ENCODE data around the gene DDX51. TPM values are rescaled to one million over a fixed set of nuclear protein-coding genes. Genes with fewer than 3 reads are reported as not detected.

DDX51 gene, protein sequence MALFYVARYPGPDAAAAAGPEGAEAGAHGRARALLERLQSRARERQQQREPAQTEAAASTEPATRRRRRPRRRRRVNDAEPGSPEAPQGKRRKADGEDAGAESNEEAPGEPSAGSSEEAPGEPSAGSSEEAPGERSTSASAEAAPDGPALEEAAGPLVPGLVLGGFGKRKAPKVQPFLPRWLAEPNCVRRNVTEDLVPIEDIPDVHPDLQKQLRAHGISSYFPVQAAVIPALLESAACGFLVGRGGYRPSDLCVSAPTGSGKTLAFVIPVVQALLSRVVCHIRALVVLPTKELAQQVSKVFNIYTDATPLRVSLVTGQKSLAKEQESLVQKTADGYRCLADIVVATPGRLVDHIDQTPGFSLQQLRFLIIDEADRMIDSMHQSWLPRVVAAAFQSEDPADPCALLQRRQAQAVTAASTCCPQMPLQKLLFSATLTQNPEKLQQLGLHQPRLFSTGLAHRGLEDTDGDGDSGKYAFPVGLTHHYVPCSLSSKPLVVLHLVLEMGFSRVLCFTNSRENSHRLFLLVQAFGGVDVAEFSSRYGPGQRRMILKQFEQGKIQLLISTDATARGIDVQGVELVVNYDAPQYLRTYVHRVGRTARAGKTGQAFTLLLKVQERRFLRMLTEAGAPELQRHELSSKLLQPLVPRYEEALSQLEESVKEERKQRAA
- total RNA-seq (5.8 and 6.8 TPM in 2 replicates), polyA plus RNA-seq (16.1 and 24.3 TPM in 2 replicates)

- Histone ChIP-seq H4K20me1 (ENCODE audit: insufficient read depth, poor library complexity, severe bottlenecking) (no peaks in the 10 kb centered on the region), H3K27me3 (no peaks in the 10 kb centered on the region), H3K9me3 (ENCODE audit: low read depth) (no peaks in the 10 kb centered on the region), H3K79me2 (peaks cover 22% of the 10 kb centered on the region), H3K27ac (peak within 1 kb of the TSS; percentile 77), H3K4me1 (ENCODE audit: insufficient read depth) (peaks cover 11% of the 10 kb centered on the region), H3K4me3 (peak within 1 kb of the TSS; percentile 88), H3K4me2 (peak within 1 kb of the TSS; percentile 99), H3K9me2 (replicated peaks; ENCODE audit: insufficient read depth) (no peaks in the 10 kb centered on the region), H3K36me3 (replicated peaks; ENCODE audit: insufficient read depth, low read depth) (no peaks in the 10 kb centered on the region), H2AFZ (peak within 1 kb of the TSS; percentile 89)
- peak; percentile 97 for DNase-seq (ENCODE audit: low spot score)
- 1% methylated on average over 94 of the region's 100 CpGs for whole genome bisulfite sequencing (ENCODE audit: low lambda C conversion rate, missing lambda C conversion rate)
- TF ChIP-seq, protein P1, sequence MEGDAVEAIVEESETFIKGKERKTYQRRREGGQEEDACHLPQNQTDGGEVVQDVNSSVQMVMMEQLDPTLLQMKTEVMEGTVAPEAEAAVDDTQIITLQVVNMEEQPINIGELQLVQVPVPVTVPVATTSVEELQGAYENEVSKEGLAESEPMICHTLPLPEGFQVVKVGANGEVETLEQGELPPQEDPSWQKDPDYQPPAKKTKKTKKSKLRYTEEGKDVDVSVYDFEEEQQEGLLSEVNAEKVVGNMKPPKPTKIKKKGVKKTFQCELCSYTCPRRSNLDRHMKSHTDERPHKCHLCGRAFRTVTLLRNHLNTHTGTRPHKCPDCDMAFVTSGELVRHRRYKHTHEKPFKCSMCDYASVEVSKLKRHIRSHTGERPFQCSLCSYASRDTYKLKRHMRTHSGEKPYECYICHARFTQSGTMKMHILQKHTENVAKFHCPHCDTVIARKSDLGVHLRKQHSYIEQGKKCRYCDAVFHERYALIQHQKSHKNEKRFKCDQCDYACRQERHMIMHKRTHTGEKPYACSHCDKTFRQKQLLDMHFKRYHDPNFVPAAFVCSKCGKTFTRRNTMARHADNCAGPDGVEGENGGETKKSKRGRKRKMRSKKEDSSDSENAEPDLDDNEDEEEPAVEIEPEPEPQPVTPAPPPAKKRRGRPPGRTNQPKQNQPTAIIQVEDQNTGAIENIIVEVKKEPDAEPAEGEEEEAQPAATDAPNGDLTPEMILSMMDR (IDR thresholded peaks at IDR 0.05; ENCODE audit: poor library complexity), result no peak
- no peak for TF ChIP-seq EZH2 (IDR thresholded peaks at IDR 0.05; ENCODE audit: borderline replicate concordance)
- TF ChIP-seq EZH2phosphoT487 (IDR thresholded peaks at IDR 0.05; ENCODE audit: low read depth, severe bottlenecking, unreplicated experiment), result no peak
Measured at GRCh38 chr12:132144115-132144809, at the start of gene DDX51, which contains the start of gene NOC4L. Gene DDX51, minus strand, starts transcription at chr12:132144319. Its CDS starts 23 bp downstream, at chr12:132144296. Gene NOC4L, plus strand, starts transcription at chr12:132144457. Its CDS starts 32 bp downstream, at chr12:132144489.

GRCh38 chr12:132191715-132192553, 47.8 kb upstream of the DDX51 start:
- Histone ChIP-seq H2AFZ (no peak overlapping the region), H3K36me3 (replicated peaks; ENCODE audit: insufficient read depth, low read depth) (no peaks in the 10 kb centered on the region), H3K79me2 (no peaks in the 10 kb centered on the region), H3K4me2 (no peak overlapping the region), H3K4me3 (no peak overlapping the region), H3K9me2 (replicated peaks; ENCODE audit: insufficient read depth) (no peaks in the 10 kb centered on the region), H3K27ac (no peak overlapping the region), H3K27me3 (peaks cover 4% of the 10 kb centered on the region), H3K9me3 (ENCODE audit: low read depth) (no peaks in the 10 kb centered on the region), H4K20me1 (ENCODE audit: insufficient read depth, poor library complexity, severe bottlenecking) (no peaks in the 10 kb centered on the region), H3K4me1 (ENCODE audit: insufficient read depth) (peaks cover 8% of the 10 kb centered on the region)
- WGBS (ENCODE audit: low lambda C conversion rate, missing lambda C conversion rate), result 80% methylated on average over 31 of the region's 31 CpGs
- DNase-seq (ENCODE audit: low spot score), result no peak
- no peak for TF ChIP-seq EZH2 (IDR thresholded peaks at IDR 0.05; ENCODE audit: borderline replicate concordance)
- TF ChIP-seq EZH2phosphoT487 (IDR thresholded peaks at IDR 0.05; ENCODE audit: low read depth, severe bottlenecking, unreplicated experiment), result no peak
- TF ChIP-seq, protein P1 (IDR thresholded peaks at IDR 0.05; ENCODE audit: poor library complexity), result no peak

DNA sequence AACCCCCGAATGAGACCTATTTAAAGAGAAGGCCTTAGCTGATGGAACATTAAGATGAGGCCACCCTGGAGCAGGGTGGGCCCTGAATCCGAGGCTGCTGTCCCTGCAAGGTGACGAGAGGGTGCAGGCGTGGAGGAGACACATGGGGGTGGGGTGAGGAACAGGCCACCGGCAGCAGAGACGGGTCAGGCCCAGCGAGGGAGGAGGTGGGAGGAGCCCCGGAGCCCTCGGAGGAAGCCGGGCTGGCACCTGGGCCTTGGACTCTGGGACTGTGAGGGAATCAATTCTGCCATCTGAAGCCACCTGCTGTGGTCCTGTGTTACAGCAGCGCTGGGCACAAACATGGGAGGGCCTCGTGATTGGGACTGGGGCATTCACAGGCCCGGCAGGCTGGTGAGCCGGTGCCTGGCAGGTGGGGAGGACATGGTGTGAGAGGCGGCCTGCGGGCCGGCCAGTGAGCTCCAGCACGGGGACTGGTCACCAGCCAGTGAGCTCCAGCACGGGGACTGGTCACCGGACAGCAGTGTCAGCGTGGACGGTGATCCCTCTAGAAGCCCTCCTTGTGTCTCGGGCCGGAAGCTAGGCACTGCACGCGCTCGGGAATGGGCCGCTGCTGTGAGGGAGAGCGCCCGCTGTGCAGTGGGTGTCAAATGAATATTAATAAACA, 46.8 kb upstream of the DDX51 start:
- no peak for DNase-seq (ENCODE audit: low spot score)
- WGBS (ENCODE audit: low lambda C conversion rate, missing lambda C conversion rate), result 88% methylated on average over 30 of the region's 30 CpGs
- Histone ChIP-seq H3K27me3 (peaks cover 14% of the 10 kb centered on the region), H3K4me3 (no peak overlapping the region), H3K79me2 (no peaks in the 10 kb centered on the region), H3K9me3 (ENCODE audit: low read depth) (no peaks in the 10 kb centered on the region), H4K20me1 (ENCODE audit: insufficient read depth, poor library complexity, severe bottlenecking) (no peaks in the 10 kb centered on the region), H3K9me2 (replicated peaks; ENCODE audit: insufficient read depth) (no peaks in the 10 kb centered on the region), H3K4me1 (ENCODE audit: insufficient read depth) (peaks cover 8% of the 10 kb centered on the region), H3K36me3 (replicated peaks; ENCODE audit: insufficient read depth, low read depth) (no peaks in the 10 kb centered on the region), H3K4me2 (no peak overlapping the region), H3K27ac (no peak overlapping the region), H2AFZ (no peak overlapping the region)
- TF ChIP-seq, protein P1 (IDR thresholded peaks at IDR 0.05; ENCODE audit: poor library complexity), result no peak
- TF ChIP-seq EZH2 (IDR thresholded peaks at IDR 0.05; ENCODE audit: borderline replicate concordance) (no peak), EZH2phosphoT487 (IDR thresholded peaks at IDR 0.05; ENCODE audit: low read depth, severe bottlenecking, unreplicated experiment) (no peak)

Data from hepatocyte (in vitro differentiated cells).